Activated CD4-positive, CD25-positive, alpha-beta regulatory T cell treated with anti-CD3 and anti-CD28 coated beads, Interleukin-2, amount 50 U/mL, for 24 hours (primary cell): ENCODE results near the gene TXNL1.
A peak's percentile ranks its signal among the peaks of the same experiment; 100 is the strongest.
"Not testable (repeated sequence)": the region's sequence is repeated elsewhere in the genome, so short reads cannot be mapped to it uniquely, and the experiment has no call there.

ENCODE experiments used
- ATAC-seq, 2 donors: fragments of 150-1000 bp; cut with Tn5 transposase; one replicate each; pipeline ENCODE4 v1.10.0; 2021; ENCODE audit warnings: mild to moderate bottlenecking in 1 of 2, moderate library complexity in 1 of 2

TXNL1 gene

DNA sequence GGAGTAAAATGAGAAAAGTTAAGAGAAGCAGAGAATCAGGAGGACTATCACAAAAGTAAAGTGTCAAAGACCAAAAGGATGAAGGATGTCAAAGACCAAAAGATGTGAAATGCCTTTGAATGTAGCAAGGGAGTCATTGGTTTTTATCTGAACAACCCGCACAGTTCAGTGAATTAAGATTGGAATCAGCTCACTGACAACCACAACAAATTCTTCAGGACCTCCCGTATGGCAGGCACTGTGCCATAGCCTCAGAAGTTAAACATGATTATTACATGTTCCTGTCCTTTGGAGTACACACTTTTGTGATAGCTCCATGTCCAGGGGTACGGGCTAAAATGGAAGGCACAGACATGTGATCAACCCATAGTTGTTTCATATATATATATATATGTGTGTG is 5.0 kb upstream of the TXNL1 start:
- ATAC-seq = no peak

- ATAC-seq = no peak
These were observed 3.4 kb upstream of the TXNL1 start for GRCh38 chr18:56641714-56642337.

- ATAC-seq = no peak
These were observed 1.2 kb upstream of the TXNL1 start for GRCh38 chr18:56639571-56639970.

DNA sequence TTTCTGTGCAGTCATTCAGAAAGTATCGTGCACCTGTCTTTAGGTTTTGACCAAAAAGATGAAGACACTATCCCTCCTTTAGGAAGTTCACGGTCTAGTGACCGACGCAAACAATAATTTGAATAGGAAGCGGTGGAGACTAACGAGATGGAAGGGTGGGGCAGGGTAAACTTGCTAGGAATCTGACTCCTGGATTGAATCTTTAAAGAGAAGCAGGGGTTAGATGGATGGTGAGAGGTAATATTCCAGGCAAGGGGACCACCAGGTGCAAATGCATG is 651 bp upstream of the TXNL1 start:
- no peak for ATAC-seq

GRCh38 chr18:56637711-56638231 is 621 bp downstream of the TXNL1 start:
- peak in 1 of 2 donors; percentile 2 for ATAC-seq

- ATAC-seq = no peak
These were observed 1.2 kb downstream of the TXNL1 start for GRCh38 chr18:56637176-56637575.

DNA sequence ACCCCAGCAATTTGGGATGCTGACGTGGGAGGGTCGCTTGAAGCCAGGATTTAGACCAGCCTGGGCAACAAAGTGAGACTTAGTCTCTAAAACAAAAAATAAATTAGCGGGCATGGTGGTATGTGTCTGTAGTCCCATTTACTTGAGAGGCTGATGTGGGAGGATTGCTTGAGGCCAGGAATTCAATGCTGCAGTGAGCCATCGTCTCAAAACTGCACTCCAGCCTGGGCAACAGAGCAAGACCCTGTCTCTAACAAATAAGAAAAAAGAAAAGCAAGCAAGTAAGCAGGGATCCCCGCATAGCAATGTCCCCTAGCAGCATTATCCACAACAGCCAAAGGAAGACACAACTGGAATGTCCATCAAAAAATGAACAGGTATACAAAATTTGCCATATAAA is 3.4 kb downstream of the TXNL1 start:
- ATAC-seq = no peak

GRCh38 chr18:56632070-56633022 is 6.0 kb downstream of the TXNL1 start:
- no peak for ATAC-seq

- ATAC-seq = no peak
These were observed 10.4 kb downstream of the TXNL1 start for GRCh38 chr18:56627991-56628390.

DNA sequence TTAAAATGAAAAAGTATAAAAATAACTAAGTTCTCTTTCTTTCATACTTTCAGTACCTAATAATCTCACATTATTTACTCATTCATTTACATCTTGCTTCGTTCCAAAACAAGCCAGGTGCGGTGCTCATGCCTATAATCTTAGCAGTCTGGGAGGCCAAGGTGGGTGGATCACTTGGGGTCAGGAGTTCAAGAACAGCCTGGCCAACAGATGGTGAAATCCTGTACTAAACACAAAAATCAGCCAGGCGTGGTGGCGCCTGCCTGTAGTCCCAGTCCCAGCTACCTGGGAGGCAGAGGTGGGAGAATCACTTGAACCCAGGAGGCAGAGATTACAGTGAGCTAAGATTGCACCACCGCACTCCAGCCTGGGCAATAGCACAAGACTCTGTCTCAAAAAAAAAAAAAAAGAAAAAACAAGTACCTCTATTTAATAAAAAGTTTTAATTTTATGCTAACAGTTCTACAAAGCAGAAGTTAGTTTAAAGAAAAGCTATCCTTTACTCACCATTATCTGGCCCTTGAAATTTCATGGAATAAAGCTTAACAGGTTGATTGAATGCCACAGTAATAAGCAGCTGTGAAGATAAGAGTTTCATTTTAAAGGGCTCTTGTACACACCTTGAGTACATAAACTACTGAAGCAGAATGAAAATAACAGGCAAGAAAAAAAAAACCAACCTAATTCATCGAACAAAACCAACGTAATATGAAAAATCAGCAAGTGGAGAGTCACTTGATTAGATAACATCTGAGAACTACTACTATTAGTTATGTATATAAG is 22.5 kb downstream of the TXNL1 start:
- no peak for ATAC-seq

GRCh38 chr18:56606618-56607017 is 31.8 kb downstream of the TXNL1 start:
- ATAC-seq = no peak

DNA sequence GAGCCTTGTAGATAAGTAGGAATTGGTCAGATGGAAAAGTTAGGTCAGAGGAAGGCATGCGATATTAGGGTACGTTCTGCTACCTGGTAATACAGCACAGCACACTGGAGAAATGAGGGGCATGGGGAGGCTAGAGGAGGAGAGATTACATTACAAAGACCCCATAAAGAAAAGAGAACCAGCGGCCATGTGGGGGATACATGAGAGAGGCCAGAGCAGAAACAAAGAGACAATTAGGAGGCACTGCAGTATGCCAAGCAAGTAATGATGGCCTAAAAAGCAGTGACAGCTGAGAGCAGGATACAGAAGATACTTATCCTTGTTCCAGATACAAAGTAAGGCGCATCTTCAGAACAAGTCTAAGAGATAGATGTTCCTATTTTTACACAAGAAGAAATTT is 40.0 kb downstream of the TXNL1 start:
- ATAC-seq = no peak

GRCh38 chr18:56593906-56594305 is 44.5 kb downstream of the TXNL1 start:
- ATAC-seq = no peak

DNA sequence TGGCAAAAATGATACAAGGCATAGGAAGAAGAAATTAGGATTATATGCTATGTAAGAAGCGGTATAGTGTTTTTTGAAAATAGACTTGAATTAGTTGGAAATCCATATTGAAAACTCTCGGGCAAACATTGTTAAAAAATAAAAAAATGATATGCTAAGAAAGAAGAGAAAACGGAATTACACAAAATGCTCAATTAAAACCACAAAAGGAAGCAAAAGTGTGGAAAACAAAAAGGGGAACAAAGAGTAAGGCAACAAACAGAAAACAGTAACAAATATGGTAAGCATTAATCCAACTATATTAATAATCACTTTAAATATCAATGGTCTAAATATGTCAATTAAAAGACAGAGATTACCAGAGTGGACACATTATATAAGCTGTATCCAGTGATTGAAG is 58.4 kb downstream of the TXNL1 start:
- no peak for ATAC-seq

- no peak for ATAC-seq
These were observed 58.9 kb downstream of the TXNL1 start for GRCh38 chr18:56579451-56579850.

DNA sequence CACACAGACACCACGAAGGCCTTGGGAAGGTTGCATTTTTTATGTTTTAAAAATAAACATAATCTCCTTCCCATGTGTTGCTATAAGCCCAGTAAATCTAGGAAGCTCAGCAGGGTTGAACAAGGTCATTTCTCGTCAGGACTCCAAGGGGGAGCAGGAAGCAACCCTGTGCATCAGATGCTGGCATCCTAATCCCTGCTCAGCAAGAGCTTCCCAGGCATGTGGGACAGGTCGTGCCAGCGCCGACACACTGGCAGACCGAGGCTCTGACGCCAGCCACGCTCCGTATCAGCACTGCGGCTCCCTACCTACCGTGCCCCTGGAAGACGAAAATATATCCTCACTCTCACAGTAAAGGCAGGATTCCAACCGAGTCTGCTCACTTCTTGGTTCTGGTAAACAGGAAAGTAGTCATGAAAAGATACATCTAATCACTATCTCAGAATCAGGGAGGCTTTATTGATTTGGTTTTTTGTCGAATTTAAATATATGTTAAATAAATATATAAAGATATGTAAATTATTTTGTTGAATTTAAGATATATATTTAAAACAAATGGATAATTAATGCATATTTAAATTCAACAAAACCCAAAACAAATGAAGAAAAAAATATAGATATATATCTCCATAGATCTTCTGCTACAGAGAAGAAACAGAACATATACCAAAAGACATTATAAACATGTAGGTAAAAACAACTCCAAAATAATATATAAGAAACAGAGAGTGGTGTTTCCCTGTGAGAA is 61.4 kb downstream of the TXNL1 start:
- ATAC-seq = no peak

DNA sequence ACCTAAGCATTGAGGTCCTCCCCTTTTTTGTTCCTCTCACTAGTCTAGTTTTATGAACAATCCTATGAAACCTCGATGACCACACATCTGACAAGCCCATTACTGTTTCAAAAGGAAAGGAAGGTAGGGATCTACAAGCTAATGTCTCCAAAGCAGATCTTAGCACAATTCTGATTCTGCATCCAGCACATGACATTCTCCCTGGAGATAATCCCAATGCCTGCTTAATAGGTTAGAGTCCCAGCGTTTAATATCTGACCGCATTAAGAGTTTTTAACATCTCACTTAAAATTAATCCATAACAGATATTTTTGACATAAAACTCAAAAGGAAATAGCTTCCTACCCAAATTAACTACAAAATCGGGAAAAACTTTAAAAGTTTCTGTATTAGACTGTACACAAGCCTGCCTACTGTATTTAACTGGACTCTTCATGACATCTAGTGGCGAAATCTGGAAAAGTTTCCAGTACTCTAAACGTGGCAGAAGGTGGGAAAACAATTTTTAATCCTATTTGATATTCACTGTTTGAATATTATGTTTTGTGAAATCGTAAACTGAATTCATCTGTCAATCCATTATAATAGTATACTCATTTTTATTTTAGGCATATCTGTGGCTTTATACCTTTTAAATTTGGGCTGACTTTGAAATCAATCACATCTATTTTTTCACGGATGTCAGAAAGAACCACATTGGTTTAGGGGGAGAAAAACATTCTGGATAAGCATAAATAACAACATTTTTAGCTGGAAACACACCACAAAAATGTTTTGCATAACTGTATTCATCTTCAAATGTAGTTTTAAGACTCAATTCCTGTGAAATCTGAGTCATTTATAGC is 62.4 kb downstream of the TXNL1 start:
- no peak for ATAC-seq

- ATAC-seq = no peak
These were observed 63.5 kb downstream of the TXNL1 start for GRCh38 chr18:56574861-56575260.

DNA sequence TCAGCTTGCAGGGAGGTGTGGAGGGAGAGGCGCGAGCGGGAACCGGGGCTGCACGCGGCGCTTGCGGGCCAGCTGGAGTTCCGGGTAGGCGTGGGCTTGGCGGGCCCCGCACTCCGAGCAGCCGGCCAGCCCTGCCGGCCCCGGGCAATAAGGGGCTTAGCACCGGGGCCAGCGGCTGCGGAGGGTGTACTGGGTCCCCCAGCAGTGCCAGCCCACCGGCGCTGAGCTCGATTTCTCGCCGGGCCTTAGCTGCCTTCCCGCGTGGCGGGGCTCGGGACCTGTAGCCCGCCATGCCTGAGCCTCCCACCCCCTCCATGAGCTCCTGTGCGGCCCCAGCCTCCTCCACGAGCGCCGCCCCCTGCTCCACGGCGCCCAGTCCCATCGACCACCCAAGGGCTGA is 66.1 kb downstream of the TXNL1 start:
- ATAC-seq = not testable (repeated sequence)

GRCh38 chr18:56570978-56571377 is 67.4 kb downstream of the TXNL1 start:
- no peak for ATAC-seq

DNA sequence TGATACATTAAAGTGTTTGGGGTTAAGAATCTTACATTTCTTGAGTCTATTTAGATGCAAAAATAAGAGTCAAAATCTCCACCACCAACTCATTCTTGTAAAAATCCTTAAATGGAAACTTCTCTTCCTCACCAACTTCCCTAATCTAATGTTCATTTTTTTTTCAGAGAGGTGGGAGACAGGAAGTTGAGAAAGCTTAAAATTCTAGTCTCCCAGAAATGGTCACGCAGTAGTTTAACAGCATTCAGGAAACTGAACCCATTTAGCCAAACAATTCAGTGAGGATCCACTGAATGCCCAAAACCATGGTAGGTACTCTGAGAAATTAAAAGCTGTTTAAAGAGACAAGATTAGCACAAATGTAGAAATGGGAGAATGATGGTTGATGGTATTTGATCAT is 69.0 kb downstream of the TXNL1 start:
- ATAC-seq = no peak

DNA sequence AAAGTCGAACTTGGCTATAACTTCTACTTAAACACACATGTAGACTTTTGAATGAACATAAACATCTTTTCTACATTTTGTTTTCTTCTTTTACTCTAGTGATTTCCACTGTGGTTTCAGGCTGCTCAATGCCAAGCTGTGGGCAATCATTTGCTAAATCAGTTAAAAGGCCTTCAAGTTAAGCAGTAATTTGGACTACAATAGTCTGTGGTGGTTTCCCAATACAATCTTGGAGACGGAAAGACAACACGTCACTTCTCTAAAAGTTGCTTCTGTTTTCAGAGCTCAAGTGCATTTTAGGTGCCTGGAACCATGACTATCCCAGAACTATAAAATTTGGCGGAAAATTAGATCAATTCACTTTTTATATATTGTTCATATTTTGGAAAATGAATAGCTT is 69.4 kb downstream of the TXNL1 start:
- no peak for ATAC-seq
